GM19324 (cell line): ENCODE data around the gene MRPL46.
"Not testable (repeated sequence)": the region's sequence is repeated elsewhere in the genome, so short reads cannot be mapped to it uniquely, and the experiment has no call there.

ENCODE experiments used
- ATAC-seq: cut with Tn5 transposase; IDR thresholded peaks from one replicate; pipeline ENCODE4 v1.9.1; 2021; ENCODE audit warnings: mild to moderate bottlenecking, moderate library complexity; ENCODE audit not compliant: unreplicated experiment, low FRiP score

The MRPL46 gene

GRCh38 chr15:88480981-88481380, 13.8 kb upstream of the MRPL46 start:
- ATAC-seq = no peak

- ATAC-seq = no peak
These were observed 12.0 kb upstream of the MRPL46 start for GRCh38 chr15:88479169-88479568.

- ATAC-seq = no peak
These were observed 10.7 kb upstream of the MRPL46 start for GRCh38 chr15:88477904-88478303.

GRCh38 chr15:88477126-88477525, 9.9 kb upstream of the MRPL46 start:
- ATAC-seq = no peak

DNA sequence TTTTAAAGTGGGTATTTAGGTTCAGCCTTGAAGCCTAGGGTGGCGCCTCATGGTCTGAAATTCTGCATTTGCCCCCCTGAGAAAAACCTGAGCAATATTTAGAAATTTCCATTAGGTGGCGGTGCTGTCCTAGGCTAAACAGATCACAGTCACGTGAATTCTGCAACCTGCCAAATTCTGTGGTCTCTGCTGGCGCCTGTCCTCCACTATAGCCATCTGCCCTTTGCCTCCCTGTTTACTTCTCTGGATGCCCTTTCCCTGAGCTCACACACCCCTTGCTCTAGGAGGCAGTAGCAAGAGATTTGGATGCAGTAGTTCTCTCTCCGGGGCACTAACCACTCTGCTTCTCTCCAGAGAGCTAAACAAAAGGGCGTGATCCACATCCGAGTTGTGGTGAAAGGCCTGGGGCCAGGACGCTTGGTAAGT, 9.5 kb upstream of the MRPL46 start:
- no peak for ATAC-seq

DNA sequence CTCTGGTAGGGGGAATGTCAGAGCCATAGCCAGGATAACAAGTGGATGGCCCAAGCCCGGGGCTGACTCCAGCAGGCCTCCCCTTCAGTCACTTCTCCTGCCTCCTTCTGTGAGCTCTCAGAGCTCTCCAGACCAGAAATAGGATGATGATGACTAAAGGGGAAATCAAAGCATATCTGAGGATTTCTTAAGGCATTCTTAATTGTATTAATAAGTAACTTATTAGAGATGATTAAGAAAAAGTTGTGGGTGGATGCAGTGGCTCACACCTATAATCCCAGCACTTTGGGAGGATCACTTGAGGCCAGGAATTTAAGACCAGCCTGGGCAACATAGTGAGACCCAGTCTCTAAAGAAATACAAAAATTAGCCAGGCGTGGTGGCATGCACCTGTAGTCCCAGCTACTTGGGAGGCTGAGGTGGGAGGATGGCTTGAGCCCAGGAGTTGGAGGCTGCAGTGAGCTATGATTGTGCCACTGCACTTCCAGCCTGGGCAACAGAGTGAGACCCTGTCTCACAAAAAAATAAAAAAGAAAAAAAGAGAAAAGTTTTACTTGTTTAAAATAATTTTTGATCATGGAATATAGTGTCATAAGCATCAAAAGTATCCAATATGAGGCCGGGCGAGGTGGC, 6.6 kb upstream of the MRPL46 start:
- not testable (repeated sequence) for ATAC-seq

GRCh38 chr15:88472225-88472624, 5.0 kb upstream of the MRPL46 start:
- ATAC-seq = no peak

DNA sequence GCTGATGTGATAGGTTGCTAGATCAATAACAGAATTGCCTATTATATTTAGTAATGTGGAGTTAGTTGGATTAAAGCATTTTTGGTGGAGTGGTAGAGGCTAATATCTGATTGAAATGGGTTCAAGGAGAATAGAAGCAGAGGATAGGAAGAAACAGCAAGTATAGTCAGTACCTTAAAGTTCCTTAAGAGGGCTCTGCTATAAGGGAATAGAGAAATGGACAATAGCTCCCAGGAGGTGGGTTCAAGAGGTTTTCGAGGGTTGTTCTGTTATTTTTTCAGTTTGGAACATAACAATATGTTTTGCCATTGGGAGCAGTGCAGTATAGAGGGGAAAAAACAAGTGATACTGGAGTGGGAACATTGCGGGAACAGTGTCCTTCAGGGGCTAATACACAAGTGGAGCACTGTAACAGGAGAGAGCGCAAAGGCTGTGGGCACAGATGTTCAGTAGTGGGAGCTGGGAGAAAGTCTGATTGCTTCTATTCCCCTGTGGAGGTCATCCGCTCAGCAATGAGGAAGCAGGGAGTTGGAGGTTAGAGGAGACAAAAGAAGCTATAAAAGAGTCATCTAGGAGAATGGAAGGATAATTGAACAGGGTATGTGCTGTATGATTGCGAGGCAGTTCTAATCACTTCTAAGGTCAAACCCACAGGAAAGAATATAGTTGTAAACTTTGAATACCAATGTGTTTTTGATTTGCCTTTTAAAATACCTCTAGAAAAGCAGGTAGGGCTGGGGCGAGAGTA, 3.6 kb upstream of the MRPL46 start:
- no peak for ATAC-seq

- no peak for ATAC-seq
These were observed 2.1 kb upstream of the MRPL46 start for GRCh38 chr15:88469321-88469720.

- ATAC-seq = not testable (repeated sequence)
These were observed 1.5 kb upstream of the MRPL46 start for GRCh38 chr15:88468721-88469120.

DNA sequence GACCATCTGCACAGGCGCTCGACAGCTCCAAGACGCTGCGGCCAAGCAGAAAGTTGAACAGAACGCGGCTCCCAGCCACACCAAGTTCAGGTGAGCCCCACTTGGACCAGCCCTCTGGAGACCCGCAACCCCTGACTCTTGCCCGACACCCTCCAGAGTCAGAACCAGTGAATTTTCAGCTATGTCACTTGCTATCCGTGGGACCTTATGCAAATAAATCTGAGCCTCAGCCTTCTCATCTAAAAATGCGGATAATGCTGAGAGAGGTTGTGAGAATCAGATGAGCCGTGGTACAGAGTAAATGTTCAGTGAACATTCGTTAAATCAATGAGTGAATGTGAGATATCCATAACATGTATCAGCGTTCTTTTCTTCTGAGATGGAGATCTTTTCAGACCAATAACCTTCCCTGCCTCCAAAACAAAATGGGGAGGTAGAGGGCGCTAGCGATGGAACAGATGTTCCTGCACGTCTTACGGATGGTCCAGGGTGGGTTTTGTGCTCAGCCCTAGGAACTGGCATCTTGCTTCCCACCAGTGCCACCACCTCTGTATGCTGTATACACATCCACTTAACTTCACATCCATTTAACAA, 844 bp upstream of the MRPL46 start:
- ATAC-seq = peak; percentile 16

- no peak for ATAC-seq
These were observed 1.5 kb downstream of the MRPL46 start for GRCh38 chr15:88465633-88466224.

- ATAC-seq = no peak
These were observed 3.2 kb downstream of the MRPL46 start for GRCh38 chr15:88463870-88464532.

GRCh38 chr15:88456733-88457132, 10.5 kb downstream of the MRPL46 start:
- no peak for ATAC-seq

- peak; percentile 77 for ATAC-seq
These were observed 12.0 kb downstream of the MRPL46 start for GRCh38 chr15:88454867-88455810.

- ATAC-seq = no peak
These were observed 13.0 kb downstream of the MRPL46 start for GRCh38 chr15:88454236-88454635.

GRCh38 chr15:88453651-88454050, 13.5 kb downstream of the MRPL46 start:
- ATAC-seq = no peak

DNA sequence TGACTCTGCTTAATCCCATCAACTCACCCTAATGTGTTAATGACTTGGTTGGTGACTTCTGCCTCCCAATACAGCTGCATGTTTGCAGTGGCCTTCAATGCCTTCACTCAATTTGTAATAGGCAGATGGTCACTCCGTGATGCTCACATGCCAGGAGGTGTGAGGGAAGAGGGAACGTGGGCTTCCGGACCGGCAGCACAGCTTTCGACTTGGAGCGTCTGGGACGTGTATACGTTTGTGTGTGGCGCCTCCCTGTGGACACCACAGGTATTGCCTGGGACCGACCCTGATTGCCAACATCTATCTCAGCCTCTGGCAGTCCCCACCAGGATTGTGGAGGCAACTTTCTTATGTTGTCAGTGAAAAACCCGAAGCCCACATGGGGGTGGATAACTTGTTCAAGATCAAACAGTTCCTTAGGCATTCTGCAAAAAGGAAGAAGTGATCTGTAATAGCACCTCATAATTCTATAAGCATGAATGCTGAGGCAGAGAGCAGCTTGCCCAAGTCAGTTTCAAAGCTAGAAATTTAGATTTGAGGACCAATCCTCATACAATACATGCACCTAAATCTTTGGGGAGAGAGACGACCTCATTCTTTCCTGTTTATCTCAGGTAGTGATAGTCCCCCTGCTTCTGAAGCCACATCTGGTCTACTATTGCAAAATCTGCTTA, 16.9 kb downstream of the MRPL46 start:
- no peak for ATAC-seq

DNA sequence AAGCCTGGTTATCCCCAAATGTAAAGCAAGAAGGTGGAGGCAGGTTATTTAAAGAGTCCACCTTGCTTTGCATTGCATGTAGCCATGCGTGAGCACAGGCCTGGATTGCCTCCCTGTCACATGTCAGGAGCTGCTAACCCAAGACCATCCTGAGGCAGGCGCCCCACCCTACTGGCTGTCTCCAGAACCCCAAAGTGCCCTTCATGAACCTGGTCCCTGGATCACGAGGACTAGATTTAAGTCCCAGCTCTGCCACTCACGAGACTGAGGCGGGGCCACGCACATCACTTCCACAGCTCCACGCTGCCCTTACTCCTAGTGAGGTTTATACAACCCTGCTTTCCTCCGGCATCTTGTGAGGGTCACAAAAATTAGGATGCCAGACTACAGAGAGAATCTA, 17.6 kb downstream of the MRPL46 start:
- no peak for ATAC-seq
